AG09309 (cell line): ENCODE measurements around the gene TMPRSS4.

Source experiments
- DNase-seq: peaks from one replicate; pipeline ENCODE4 v3.0.0-alpha.2; 2010; ENCODE audit warnings: low read depth
- H3K4me3 ChIP-seq: 2 replicates; pipeline ENCODE4 v1.5.1; 2011; ENCODE audit warnings: mild to moderate bottlenecking, low read depth, low read length, moderate library complexity; ENCODE audit not compliant: control insufficient read depth
- TF ChIP-seq, protein P1 (sequence below): IDR thresholded peaks from 2 replicates; pipeline ENCODE4 v1.5.1; 2011; ENCODE audit warnings: mild to moderate bottlenecking, low read depth, low read length, inconsistent platforms; ENCODE audit not compliant: insufficient read depth, control insufficient read depth; ENCODE audit errors: missing control alignments

Gene TMPRSS4

DNA sequence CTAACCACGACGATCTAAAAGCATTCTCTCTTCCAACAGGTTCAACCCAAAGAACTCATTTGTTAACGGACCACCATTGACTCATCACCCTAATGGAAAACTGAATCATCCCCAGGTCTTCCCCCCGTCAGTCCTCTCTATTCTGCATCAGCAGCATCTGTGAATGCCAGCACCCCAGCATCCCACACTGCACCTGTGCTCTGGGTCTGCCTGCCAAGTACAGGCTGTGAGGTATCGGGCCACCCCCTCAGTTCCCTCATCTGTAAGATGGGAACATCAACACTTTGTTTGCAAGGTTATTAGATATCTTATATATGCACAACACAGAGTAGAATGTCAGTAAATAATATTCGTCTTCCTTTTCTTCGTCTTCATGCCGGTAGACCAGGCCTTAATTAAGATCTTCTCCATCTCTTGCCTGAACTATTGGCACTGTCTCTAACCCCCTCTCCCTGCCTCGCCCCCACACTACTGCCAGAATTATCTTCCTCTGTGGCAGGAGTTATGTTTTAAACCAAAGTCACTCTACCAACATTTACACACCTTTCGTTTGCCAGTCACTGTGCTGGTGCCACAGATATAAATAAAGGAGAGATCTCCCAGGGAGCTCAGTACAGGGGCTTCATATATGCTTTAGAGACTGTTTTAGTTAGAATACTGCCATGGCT, 7.8 kb upstream of the TMPRSS4 start:
- H3K4me3 ChIP-seq = no peak overlapping the region
- no peak for DNase-seq
- TF ChIP-seq, protein P1, sequence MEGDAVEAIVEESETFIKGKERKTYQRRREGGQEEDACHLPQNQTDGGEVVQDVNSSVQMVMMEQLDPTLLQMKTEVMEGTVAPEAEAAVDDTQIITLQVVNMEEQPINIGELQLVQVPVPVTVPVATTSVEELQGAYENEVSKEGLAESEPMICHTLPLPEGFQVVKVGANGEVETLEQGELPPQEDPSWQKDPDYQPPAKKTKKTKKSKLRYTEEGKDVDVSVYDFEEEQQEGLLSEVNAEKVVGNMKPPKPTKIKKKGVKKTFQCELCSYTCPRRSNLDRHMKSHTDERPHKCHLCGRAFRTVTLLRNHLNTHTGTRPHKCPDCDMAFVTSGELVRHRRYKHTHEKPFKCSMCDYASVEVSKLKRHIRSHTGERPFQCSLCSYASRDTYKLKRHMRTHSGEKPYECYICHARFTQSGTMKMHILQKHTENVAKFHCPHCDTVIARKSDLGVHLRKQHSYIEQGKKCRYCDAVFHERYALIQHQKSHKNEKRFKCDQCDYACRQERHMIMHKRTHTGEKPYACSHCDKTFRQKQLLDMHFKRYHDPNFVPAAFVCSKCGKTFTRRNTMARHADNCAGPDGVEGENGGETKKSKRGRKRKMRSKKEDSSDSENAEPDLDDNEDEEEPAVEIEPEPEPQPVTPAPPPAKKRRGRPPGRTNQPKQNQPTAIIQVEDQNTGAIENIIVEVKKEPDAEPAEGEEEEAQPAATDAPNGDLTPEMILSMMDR = no peak

DNA sequence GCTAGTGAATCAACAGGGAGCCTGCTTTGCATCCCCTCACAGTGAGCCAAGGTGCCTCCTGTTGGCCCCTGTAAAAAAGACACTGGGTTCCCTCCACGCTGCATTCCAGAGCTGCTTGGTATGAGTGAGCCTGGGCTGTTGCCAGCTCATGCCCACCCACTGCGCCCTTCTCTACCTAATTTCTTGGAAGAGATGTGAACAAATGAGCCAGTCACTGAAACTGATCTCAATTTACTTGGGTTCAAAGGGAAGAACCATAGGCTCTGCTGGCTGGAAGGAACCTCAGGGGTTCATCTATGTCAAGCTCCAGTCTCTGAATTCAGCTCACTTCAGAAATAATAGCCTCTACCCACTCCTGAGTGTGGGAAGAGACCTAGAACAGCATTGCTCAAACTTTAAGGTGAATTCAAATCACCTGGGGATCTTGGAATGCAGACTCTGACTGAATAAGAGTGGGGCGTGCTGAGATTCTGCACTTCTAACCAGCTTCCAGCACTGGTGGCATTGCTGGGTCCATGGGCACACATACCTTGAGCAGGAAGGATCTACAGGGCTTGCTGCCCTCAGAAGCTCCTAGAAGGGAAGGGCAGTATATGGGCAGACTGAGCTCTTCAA, 5.4 kb upstream of the TMPRSS4 start:
- TF ChIP-seq, protein P1 = no peak
- no peak overlapping the region for H3K4me3 ChIP-seq
- no peak for DNase-seq

DNA sequence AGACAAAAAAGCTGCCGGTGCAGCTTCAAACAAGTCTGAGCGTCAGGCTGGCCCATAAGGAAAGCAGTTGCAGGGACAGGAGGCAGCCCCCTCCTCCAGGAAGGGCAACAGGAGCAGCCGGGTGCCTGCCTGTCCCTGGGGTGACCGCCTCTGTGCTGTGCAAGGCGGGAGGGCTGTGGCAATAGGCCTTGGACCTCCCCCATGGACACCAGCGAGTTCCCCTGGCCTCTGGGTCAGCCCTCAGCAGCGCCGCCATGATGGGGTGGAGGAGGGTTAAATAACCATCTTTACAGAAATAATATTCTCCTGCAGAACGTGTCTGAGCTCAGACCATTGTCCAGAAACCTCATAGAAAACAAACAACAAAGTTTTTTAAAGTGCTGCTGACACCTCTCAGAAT, 3.3 kb upstream of the TMPRSS4 start:
- TF ChIP-seq, protein P1 = no peak
- no peak for DNase-seq
- no peak overlapping the region for H3K4me3 ChIP-seq

DNA sequence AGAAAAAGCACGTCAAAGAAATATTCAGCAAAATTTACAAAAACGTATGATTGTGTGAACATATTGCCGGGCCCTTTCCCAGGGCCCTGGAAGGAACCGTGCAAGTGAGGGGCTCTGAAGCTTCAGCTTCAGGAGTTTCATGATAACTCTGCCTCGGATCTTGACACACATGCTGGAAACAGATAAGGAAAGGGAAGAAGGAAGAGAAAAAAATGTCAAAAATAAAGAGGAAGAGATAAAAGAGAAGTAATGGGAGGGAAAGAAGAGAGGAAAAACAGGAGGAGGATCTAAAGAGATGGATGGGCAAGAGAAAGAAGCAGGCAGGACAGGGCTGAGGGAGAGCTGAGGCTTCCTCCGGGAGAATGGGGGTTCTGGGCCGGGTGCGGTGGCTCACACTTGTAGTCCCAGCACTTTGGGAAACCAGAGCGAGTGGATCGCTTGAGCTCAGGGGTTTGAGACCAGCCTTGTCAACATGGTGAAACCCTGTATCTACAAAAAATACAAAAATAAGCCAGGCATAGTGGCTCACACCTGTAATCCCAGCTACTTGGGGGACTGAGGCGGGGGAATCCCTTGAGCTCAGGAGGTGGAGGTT, 2.7 kb upstream of the TMPRSS4 start:
- H3K4me3 ChIP-seq = no peak overlapping the region
- DNase-seq = no peak
- TF ChIP-seq, protein P1 = no peak

DNA sequence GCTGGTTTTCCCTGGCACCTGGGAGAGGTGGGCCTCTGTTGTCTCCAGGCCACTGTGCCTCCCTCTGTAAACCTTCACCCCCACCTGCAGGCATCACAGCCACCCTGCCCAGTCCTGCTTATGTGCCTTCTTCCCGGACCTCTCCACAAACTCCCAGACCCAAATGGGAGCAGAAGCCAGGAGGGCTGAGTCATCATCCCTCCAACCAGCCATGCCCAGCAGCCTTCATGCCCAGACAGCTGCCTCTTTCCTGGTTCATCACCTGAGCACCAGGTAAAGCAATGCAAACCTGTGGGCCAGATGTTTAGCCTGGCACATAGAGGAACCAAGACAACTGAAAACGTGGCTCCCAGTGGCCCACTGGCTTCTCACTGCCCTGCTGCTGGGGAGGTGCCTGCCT, 2.1 kb upstream of the TMPRSS4 start:
- DNase-seq = no peak
- no peak overlapping the region for H3K4me3 ChIP-seq
- TF ChIP-seq, protein P1 = no peak

DNA sequence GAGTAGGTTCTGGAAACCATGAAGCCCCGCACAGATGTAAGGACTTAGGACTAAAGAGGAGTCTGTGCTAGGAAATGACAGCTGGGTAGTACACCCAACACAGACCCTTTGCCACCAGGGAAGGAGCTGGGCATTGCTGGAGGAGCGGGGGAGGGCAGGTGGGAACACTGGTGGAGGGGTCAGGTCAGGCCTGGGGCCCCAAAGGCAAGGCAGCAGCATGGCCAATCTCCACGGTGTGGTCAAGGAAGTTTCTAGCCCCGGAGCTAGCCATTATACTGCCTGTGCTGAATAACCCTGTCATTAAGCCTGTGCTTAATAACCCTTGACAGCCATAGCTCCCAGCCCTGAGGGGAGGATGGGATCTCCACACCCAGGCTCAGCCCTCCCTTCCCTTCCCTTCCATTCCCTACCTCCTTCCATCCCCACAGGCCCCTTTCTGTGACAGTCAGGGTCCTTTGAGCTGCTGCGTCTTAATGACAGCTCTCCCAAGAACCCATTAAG, 2.1 kb downstream of the TMPRSS4 start:
- H3K4me3 ChIP-seq = no peak overlapping the region
- no peak for DNase-seq
- TF ChIP-seq, protein P1 = no peak
